Aorta (tissue), 5 donors: Measurements from ENCODE around the gene SUFU. TPM values are rescaled to one million over a fixed set of nuclear protein-coding genes. Genes with fewer than 3 reads are reported as not detected.

Source experiments
- ATAC-seq: fragments of 200-7000 bp; cut with Tn5 transposase; one replicate; pipeline ENCODE4 v1.9.1; 2022; ENCODE audit warnings: moderate library complexity; ENCODE audit not compliant: low FRiP score
- DNase-seq, 2 donors: peaks; one replicate each; pipeline ENCODE4 v3.0.0-alpha.2; 2020
- H3K27ac ChIP-seq, 2 donors: one replicate each; pipeline ENCODE4 v1.5.1; 2013; ENCODE audit warnings: low read length in 2 of 2, mild to moderate bottlenecking in 2 of 2, moderate library complexity in 2 of 2, control low read depth in 1 of 2, inconsistent platforms in 1 of 2, low read depth in 1 of 2
- H3K27me3 ChIP-seq, 2 donors: one replicate each; pipeline ENCODE4 v1.6.1; 2013; ENCODE audit warnings: control low read depth in 1 of 2, low read length in 1 of 2, mild to moderate bottlenecking in 1 of 2, moderate library complexity in 1 of 2; ENCODE audit not compliant: insufficient read depth in 2 of 2, control insufficient read depth in 1 of 2
- H3K36me3 ChIP-seq, 2 donors: one replicate each; pipeline ENCODE4 v1.6.1; 2013; ENCODE audit warnings: control low read depth in 1 of 2, low read length in 1 of 2, mild to moderate bottlenecking in 1 of 2; ENCODE audit not compliant: insufficient read depth in 2 of 2, control insufficient read depth in 1 of 2
- H3K4me1 ChIP-seq, 2 donors: one replicate each; pipeline ENCODE4 v1.6.1; 2013; ENCODE audit warnings: low read length in 2 of 2, control low read depth in 1 of 2, mild to moderate bottlenecking in 1 of 2, moderate library complexity in 1 of 2; ENCODE audit not compliant: insufficient read depth in 2 of 2, control insufficient read depth in 1 of 2
- H3K4me3 ChIP-seq, 2 donors: one replicate each; pipeline ENCODE4 v1.5.1; 2013; ENCODE audit warnings: low read length in 2 of 2, control low read depth in 1 of 2, mild to moderate bottlenecking in 1 of 2
- H3K9me3 ChIP-seq: one replicate; pipeline ENCODE4 v1.6.1; 2013; ENCODE audit warnings: mild to moderate bottlenecking, low read length; ENCODE audit not compliant: control insufficient read depth
- WGBS, 2 donors: extraction: QIAGEN DNeasy Blood & Tissue Kit; methylation state at CpG; one replicate each; pipeline ENCODE4 v1.1.7; 2013; 5-methylcytosine and 5-hydroxymethylcytosine counted together
- intact Hi-C, 2 donors: fragments of 100-400 bp; cut with DNase I; formaldehyde crosslinking; loops; one replicate each; pipeline versions ENCODE4 v1.14.2 to v1.15.0; 2022
- polyA plus RNA-seq, 2 donors: library from polyadenylated mRNA; stranded (reverse); fragments of 200-250 nt; gene quantifications; one replicate each; pipeline ENCODE4 v1.2.3, GENCODE V29; 2013
- total RNA-seq, 2 donors: library from RNA; stranded (reverse); fragmentation: NEBNext Ultra II Directional; extraction: Animal tissue kit (Norgen Biotek cat#: 25700); gene quantifications; one replicate each; pipeline ENCODE4 v1.2.1, GENCODE V29; 2021
- donor health status: healthy with polysubstance abuse.
- donor health status: Bipolar disorder and iron deficiency.
- donor health status: DM: no; HTN: no; CAD: no.
- donor health status: DM: no; HTN: no; CAD: no.
- donor health status: DM: yes; HTN: yes; CAD: no.

Gene SUFU
- total and polyA plus RNA-seq, 4 donors, result 2.3 to 24.0 (median 7.9) TPM

DNA sequence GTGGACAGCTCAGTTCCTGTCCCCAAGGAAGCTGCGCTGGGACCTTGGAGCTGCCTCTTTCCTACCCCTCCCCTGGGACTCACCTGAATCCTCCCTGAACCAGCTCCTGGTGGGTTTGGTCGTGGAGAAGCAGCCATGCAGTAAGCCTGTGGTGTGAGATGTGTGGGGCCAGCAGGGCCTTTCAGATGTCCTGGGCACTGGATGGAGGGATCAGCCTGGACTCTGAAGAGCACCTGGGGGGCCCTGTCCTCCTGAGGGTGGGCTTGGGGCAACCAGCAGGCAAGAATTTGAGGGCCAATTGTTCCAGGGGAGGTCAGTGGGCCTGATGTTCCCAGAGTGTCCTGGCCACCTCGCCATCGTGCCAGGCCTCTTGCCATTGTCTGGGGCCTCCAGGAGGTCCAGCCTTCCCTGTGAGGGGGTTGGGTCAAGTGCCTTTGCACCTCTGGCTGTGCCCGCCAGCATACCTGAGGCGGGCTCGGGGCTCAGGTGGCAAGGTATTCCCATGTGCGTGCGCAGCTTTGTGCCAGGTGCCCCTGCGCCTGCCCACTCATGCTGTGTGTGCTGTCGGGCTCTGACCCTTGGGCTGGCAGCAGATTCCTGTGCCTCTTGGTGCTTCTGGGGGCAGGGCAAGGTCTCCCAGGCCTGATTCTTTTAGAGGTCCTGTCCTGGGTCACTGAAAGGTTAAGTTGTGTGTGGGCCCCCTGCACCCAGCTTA is 147.8 kb downstream of the SUFU start:
- 80 to 81% methylated on average over 11 of the region's 11 CpGs for WGBS, 2 donors
- ATAC-seq, result no peak
- no peak overlapping the region for H3K27ac ChIP-seq
- peak in 1 of 2 donors; percentile 55 for DNase-seq
- peaks cover 0 to 8% of the 10 kb centered on the region in 2 donors for H3K36me3 ChIP-seq
- H3K27me3 ChIP-seq, result no peaks in the 10 kb centered on the region
- no peaks in the 10 kb centered on the region for H3K4me1 ChIP-seq
- intact Hi-C loops, result no loop called here
- no peaks in the 10 kb centered on the region for H3K9me3 ChIP-seq
- no peak overlapping the region for H3K4me3 ChIP-seq

DNA sequence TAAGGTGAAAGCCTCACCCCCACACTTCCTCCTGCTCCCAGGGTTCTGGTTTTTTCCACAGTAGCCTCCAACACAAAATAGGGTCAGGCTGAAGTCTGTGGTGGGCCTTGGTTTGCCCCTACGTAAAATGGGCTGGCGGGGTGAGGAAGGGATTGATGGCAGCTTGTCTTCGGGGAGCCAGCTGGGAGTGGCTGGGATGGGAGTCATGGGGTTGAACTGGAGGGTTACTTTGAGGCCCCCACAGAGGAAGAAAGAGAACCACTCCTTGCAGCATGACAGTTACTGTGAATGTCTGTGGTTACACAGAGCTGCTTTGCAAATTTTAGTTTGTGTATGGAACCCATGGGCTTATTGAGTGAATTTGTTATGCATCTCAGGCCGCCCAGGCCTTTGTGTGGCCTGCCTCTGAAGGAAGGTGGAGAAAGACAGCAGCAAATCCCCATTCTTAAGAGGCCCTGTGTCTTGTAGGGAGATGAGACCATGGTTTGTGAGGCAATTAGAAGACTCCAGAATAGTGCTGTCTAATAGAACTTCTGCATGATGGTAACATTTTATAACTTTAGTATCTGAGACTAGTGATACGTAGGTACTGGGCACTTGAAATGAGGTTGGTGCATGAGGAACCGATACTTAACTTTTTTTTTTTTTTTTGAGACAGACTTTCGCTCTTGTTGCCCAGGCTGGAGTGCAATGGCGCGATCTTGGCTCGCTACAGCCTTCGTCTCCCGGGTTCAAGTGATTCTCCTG is 148.6 kb downstream of the SUFU start:
- ATAC-seq, result no peak
- peaks cover 0 to 8% of the 10 kb centered on the region in 2 donors for H3K36me3 ChIP-seq
- H3K4me3 ChIP-seq, result no peak overlapping the region
- H3K9me3 ChIP-seq, result no peaks in the 10 kb centered on the region
- H3K27ac ChIP-seq, result no peak overlapping the region
- H3K4me1 ChIP-seq, result no peaks in the 10 kb centered on the region
- WGBS, 2 donors, result 84 to 87% methylated on average over 12 of the region's 12 CpGs
- intact Hi-C loops, result no loop called here
- no peaks in the 10 kb centered on the region for H3K27me3 ChIP-seq
- peak in 1 of 2 donors; percentile 22 for DNase-seq

DNA sequence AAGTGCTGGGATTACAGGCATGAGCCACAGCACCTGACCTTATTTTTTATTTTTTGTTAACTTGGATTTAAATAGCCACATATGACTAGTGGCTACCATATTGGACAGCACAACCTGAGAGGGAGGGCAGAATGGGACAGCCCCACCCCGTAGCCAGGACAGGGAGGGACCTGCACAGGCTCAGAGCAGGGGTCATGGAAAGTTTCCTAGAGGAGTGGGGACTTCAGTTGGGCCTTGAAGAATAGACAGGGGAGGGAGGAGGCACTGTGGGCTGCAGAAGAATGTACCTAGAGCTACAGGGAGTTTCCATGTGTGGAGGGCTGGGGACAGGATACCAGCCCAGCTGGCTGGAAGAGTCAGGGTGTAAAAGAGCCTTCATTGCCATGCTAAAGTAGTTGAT is 149.3 kb downstream of the SUFU start:
- Histone ChIP-seq H3K4me3 (no peak overlapping the region), H3K36me3 (peaks cover 0 to 8% of the 10 kb centered on the region in 2 donors), H3K27me3 (no peaks in the 10 kb centered on the region), H3K27ac (no peak overlapping the region), H3K9me3 (no peaks in the 10 kb centered on the region), H3K4me1 (no peaks in the 10 kb centered on the region)
- intact Hi-C loops, result no loop called here
- DNase-seq (peak in 1 of 2 donors; percentile 14), ATAC-seq (no peak)
- 86 to 96% methylated on average over 1 of the region's 1 CpG for WGBS, 2 donors

DNA sequence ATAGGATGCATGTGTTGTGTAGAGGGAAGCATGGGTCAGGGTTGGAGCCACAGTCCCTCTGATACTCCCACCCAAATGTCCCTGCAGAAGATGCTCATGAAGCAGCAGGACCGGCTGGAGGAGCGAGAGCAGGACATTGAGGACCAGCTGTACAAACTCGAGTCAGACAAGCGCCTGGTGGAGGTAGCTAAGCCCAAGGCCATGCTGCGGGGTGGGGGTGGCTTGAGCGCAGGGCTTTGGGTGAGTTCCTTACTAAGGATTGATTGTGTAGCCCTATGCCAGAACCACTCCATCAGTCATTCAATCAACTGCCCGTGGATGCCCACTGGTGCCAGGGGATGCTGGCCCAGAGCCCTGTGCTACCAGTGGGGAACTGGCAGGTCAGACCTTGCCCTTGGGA is 150.8 kb downstream of the SUFU start:
- Histone ChIP-seq H3K4me3 (no peak overlapping the region), H3K36me3 (peaks cover 0 to 11% of the 10 kb centered on the region in 2 donors), H3K9me3 (no peaks in the 10 kb centered on the region), H3K27me3 (no peaks in the 10 kb centered on the region), H3K4me1 (no peaks in the 10 kb centered on the region), H3K27ac (no peak overlapping the region)
- DNase-seq (peak in 1 of 2 donors; percentile 60), ATAC-seq (no peak)
- 69 to 74% methylated on average over 7 of the region's 7 CpGs for WGBS, 2 donors
- intact Hi-C loops, result no loop called here

DNA sequence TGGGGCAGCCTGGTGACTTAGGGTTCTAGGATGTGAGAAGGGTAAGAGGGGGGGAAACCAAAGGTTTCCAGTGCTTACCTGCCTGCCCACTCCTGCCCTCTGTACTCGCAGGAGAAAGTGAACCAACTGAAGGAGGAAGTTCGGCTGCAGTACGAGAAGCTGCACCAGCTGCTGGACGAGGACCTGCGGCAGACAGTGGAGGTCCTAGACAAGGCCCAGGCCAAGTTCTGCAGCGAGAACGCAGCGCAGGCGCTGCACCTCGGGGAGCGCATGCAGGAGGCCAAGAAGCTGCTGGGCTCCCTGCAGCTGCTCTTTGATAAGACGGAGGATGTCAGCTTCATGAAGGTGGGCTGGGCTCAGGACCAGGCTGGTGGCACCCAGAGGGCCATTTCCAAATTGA is 151.2 kb downstream of the SUFU start:
- DNase-seq, result no peak
- Histone ChIP-seq H3K27ac (no peak overlapping the region), H3K4me1 (no peaks in the 10 kb centered on the region), H3K27me3 (no peaks in the 10 kb centered on the region), H3K9me3 (no peaks in the 10 kb centered on the region), H3K36me3 (peaks cover 0 to 11% of the 10 kb centered on the region in 2 donors), H3K4me3 (no peak overlapping the region)
- no peak for ATAC-seq
- intact Hi-C loops, result no loop called here
- WGBS, 2 donors, result 88% methylated on average over 12 of the region's 12 CpGs

DNA sequence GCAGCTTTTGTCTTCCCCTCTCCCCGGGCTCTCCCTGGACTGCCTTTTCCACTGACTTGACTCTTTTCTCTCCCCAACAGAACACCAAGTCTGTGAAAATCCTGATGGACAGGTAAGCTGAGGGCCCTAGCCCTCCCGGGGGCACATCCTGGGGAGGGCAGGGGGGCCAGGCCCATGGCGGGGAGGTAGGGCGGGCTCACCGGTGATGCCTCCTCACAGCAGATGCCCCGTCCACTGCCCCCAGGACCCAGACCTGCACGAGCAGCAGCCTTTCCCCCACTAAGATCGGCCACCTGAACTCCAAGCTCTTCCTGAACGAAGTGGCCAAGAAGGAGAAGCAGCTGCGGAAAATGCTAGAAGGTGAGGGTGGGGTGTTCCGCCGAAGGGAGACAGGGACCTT is 152.3 kb downstream of the SUFU start:
- H3K36me3 ChIP-seq, result peaks cover 0 to 11% of the 10 kb centered on the region in 2 donors

DNA sequence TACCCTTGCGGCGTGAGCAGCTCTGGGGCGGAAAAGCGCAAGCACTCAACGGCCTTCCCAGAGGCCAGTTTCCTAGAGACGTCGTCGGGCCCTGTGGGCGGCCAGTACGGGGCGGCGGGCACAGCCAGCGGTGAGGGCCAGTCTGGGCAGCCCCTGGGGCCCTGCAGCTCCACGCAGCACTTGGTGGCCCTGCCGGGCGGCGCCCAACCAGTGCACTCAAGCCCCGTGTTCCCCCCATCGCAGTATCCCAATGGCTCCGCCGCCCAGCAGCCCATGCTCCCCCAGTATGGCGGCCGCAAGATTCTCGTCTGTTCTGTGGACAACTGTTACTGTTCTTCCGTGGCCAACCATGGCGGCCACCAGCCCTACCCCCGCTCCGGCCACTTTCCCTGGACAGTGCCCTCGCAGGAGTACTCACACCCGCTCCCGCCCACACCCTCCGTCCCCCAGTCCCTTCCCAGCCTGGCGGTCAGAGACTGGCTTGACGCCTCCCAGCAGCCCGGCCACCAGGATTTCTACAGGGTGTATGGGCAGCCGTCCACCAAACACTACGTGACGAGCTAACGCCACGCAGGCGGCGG is 153.1 kb downstream of the SUFU start:
- 90 to 91% methylated on average over 38 to 42 of the region's 42 CpGs for WGBS, 2 donors
- Histone ChIP-seq H3K9me3 (no peaks in the 10 kb centered on the region), H3K27ac (no peak overlapping the region), H3K4me3 (no peak overlapping the region), H3K27me3 (no peaks in the 10 kb centered on the region), H3K4me1 (no peaks in the 10 kb centered on the region), H3K36me3 (peaks cover 0 to 11% of the 10 kb centered on the region in 2 donors)
- intact Hi-C loops, result no loop called here
- DNase-seq, result no peak
- peak; percentile 19 for ATAC-seq

More for the DNA sequence above, 152.3 kb downstream of the SUFU start:
- ATAC-seq (no peak), DNase-seq (no peak)
- H3K4me1 ChIP-seq, result no peaks in the 10 kb centered on the region
- no peaks in the 10 kb centered on the region for H3K9me3 ChIP-seq
- WGBS, 2 donors, result 89 to 92% methylated on average over 12 of the region's 12 CpGs
- H3K27me3 ChIP-seq, result no peaks in the 10 kb centered on the region
- H3K4me3 ChIP-seq, result no peak overlapping the region
- H3K27ac ChIP-seq, result no peak overlapping the region
- intact Hi-C loops, result no loop called here

DNA sequence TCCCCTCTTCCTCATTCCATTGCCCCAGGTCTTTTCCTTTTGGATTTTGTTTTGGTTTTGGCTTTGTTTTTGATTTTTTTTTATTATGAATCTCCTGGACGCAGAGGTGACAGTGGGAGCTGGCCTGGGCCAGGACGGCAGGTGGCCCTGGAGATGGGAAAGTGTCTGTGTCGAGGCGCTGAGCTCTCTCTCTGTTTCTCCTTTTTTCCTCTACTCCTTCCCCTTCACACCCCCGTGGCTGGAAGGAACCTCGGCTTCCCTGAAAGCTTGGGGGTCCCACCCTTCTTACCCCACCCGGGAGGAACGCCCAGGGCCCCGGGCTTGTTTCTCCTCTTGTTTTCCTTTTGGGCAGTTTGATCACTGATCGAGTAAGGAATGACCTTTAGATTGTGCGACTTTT is 153.7 kb downstream of the SUFU start:
- Histone ChIP-seq H3K4me1 (no peaks in the 10 kb centered on the region), H3K9me3 (no peaks in the 10 kb centered on the region), H3K36me3 (peaks cover 0 to 11% of the 10 kb centered on the region in 2 donors), H3K27me3 (no peaks in the 10 kb centered on the region), H3K4me3 (no peak overlapping the region), H3K27ac (no peak overlapping the region)
- no peak for DNase-seq
- 70 to 72% methylated on average over 11 of the region's 11 CpGs for WGBS, 2 donors
- ATAC-seq, result no peak
- intact Hi-C loops, result no loop called here
